Left lung (tissue), 10 donors: Measurements from ENCODE around the gene CALML3. TPM values are rescaled to one million over a fixed set of nuclear protein-coding genes. Genes with fewer than 3 reads are reported as not detected.

Experiments
- ATAC-seq: fragments of 200-7000 bp; cut with Tn5 transposase; one replicate; pipeline ENCODE4 v1.9.1; 2020; ENCODE audit warnings: moderate library complexity
- DNase-seq, 4 donors: peaks; one replicate each; pipeline ENCODE4 v3.0.0-alpha.2; 2013 to 2020
- H3K27ac ChIP-seq, 2 donors: fragments of 200-600 bp; sonication (generic) in 1 of 2; one replicate each; pipeline versions ENCODE4 v1.5.0 to v1.8.0; 2020 to 2021
- H3K27me3 ChIP-seq, 2 donors: fragments of 200-600 bp; sonication (generic) in 1 of 2; one replicate each; pipeline versions ENCODE4 v1.5.0 to v1.8.0; 2020 to 2021
- H3K36me3 ChIP-seq, 2 donors: fragments of 200-600 bp; sonication (generic) in 1 of 2; one replicate each; pipeline versions ENCODE4 v1.5.0 to v1.8.0; 2020 to 2021
- H3K4me1 ChIP-seq, 2 donors: fragments of 200-600 bp; one replicate each; pipeline ENCODE4 v1.8.0; 2021
- H3K4me3 ChIP-seq, 2 donors: fragments of 200-600 bp; sonication (generic) in 1 of 2; one replicate each; pipeline versions ENCODE4 v1.5.0 to v1.8.0; 2020 to 2021; ENCODE audit warnings: mild to moderate bottlenecking in 1 of 2
- H3K9me3 ChIP-seq, 2 donors: fragments of 200-600 bp; sonication (generic) in 1 of 2; one replicate each; pipeline versions ENCODE4 v1.5.0 to v1.8.0; 2020 to 2021
- intact Hi-C, 2 donors: fragments of 100-400 bp; cut with DNase I; formaldehyde crosslinking; loops; one replicate each; pipeline versions ENCODE4 v1.11.2 to v1.14.2; 2022
- polyA plus RNA-seq, 6 donors: library from polyadenylated mRNA; unstranded; fragments of 120-200 nt; gene quantifications; one replicate each; pipeline ENCODE4 v1.2.1, GENCODE V29; 2013; ENCODE audit not compliant: insufficient read length in 6 of 6
- total RNA-seq, 2 donors: library from RNA; stranded (reverse); fragmentation: NEBNext Ultra II Directional; extraction: Animal tissue kit (Norgen Biotek cat#: 25700); gene quantifications; one replicate each; pipeline ENCODE4 v1.2.1, GENCODE V29; 2021
- TF ChIP-seq, protein P1 (sequence below), 2 donors: fragments of 200-600 bp; sonication (generic) in 1 of 2; IDR thresholded peaks; one replicate each; pipeline versions ENCODE4 v1.5.0 to v1.8.0; 2021; ENCODE audit warnings: antibody characterized with exemption in 2 of 2
- donor health status: DM: no; HTN: yes; CAD: no.
- donor health status: DM: no; HTN: no; CAD: no.

Gene CALML3
- total and polyA plus RNA-seq, 8 donors = 0.28 to 0.87 (median 0.64) TPM; not detected in 2

DNA sequence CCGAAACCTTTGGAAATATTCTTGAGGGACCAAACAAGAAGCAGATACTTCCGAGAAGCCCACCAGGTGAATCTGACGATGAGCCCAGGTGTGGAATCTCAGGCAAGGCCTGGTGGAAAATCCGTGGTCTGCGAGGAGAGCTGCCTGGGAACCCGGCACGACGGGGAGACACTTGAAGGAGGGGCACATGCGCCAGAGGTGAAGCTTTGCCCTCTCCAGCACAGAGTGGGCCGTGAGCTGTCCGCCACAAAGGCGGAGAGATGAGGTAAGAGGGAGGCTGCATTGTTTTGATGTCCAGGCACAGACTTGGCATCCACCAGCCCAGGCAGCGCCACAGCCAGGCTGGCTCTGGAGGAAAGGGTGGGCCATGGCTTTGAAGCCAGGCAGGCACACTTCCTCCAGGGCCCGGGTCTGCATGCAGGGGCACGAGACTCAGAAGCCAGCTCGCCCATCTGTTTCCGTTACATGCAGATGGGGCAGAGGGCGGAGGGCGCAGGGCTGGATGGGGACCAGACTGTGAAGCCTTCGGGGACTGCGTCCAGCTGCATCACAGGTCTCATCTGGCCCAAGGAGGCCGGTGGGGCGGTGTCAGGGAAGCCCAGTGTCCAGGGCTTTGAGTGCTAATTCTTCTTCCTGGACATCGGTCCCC is 45.4 kb downstream of the CALML3 start:
- no peaks in the 10 kb centered on the region for H3K36me3 ChIP-seq
- H3K4me1 ChIP-seq = no peaks in the 10 kb centered on the region
- H3K27me3 ChIP-seq = no peaks in the 10 kb centered on the region
- no peak for ATAC-seq
- intact Hi-C loops = no loop called here
- no peak overlapping the region for H3K4me3 ChIP-seq
- TF ChIP-seq, protein P1, sequence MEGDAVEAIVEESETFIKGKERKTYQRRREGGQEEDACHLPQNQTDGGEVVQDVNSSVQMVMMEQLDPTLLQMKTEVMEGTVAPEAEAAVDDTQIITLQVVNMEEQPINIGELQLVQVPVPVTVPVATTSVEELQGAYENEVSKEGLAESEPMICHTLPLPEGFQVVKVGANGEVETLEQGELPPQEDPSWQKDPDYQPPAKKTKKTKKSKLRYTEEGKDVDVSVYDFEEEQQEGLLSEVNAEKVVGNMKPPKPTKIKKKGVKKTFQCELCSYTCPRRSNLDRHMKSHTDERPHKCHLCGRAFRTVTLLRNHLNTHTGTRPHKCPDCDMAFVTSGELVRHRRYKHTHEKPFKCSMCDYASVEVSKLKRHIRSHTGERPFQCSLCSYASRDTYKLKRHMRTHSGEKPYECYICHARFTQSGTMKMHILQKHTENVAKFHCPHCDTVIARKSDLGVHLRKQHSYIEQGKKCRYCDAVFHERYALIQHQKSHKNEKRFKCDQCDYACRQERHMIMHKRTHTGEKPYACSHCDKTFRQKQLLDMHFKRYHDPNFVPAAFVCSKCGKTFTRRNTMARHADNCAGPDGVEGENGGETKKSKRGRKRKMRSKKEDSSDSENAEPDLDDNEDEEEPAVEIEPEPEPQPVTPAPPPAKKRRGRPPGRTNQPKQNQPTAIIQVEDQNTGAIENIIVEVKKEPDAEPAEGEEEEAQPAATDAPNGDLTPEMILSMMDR (IDR thresholded peaks at IDR 0.05) = no peak
- no peak for DNase-seq
- no peaks in the 10 kb centered on the region for H3K9me3 ChIP-seq
- no peak overlapping the region for H3K27ac ChIP-seq

DNA sequence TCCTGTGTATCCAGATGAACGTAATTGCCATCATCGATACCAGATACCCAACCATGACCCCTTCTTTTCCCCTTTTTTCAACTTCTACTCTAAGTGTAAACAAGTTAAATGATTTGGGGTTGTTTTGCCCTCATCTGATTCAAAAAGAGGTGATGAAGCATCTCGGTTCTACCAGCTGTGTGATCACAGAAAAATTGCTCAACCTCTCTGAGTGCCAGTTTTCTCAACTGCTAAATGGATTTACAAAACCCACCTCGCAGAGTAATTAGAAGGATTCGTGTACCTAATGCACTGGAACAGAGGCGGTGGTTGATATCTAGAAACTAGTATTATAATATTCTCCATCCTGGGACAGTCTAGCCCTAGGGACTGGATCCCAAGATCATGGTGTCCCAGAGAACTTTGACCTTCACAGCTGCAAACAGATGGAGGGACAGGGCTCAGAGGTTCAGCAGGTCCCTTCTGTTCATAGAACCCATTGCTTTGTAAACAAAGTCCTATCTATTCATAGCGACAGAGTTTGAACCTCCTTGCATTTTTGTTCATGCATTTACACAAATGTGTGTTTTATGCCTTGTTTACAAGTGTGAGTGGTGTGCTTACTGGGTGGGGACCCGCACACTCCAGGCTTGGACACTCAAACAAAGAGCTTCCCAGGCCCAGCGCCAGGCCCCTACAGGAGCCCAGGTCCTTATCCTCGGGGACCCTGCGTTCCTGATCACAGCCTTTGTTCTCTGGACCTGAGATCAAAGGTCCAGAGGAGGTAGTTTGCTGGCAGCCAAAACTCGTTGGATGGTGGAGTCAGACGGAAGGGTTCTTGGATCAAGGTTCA is 46.4 kb downstream of the CALML3 start:
- no peaks in the 10 kb centered on the region for H3K9me3 ChIP-seq
- no peak for ATAC-seq
- intact Hi-C loops = no loop called here
- no peak for DNase-seq
- no peaks in the 10 kb centered on the region for H3K27me3 ChIP-seq
- no peak overlapping the region for H3K4me3 ChIP-seq
- H3K36me3 ChIP-seq = no peaks in the 10 kb centered on the region
- no peak overlapping the region for H3K27ac ChIP-seq
- H3K4me1 ChIP-seq = no peaks in the 10 kb centered on the region
- TF ChIP-seq, protein P1 (IDR thresholded peaks at IDR 0.05) = no peak

DNA sequence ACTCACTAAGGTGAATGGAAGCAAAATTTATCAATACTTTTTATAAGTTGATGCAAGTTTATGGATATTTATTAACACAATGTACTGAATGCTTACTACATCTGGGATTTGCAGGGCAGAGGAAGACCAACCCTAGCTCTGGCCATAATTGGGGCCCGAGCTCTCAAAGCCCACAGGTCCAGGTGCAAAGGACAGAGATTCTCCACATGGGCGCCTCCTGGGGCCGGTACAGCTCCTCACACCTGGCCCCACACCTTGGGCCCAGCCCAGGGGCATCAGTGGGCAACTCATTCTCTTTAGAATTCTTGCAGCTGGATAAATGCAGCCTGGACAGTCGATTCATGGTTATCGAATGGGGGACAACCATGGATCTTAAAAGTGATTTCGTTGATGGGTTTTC is 47.1 kb downstream of the CALML3 start:
- Histone ChIP-seq H3K4me3 (no peak overlapping the region), H3K9me3 (no peaks in the 10 kb centered on the region), H3K4me1 (no peaks in the 10 kb centered on the region), H3K27me3 (no peaks in the 10 kb centered on the region), H3K27ac (no peak overlapping the region), H3K36me3 (no peaks in the 10 kb centered on the region)
- DNase-seq (no peak), ATAC-seq (no peak)
- intact Hi-C loops = no loop called here
- TF ChIP-seq, protein P1 (IDR thresholded peaks at IDR 0.05) = no peak

DNA sequence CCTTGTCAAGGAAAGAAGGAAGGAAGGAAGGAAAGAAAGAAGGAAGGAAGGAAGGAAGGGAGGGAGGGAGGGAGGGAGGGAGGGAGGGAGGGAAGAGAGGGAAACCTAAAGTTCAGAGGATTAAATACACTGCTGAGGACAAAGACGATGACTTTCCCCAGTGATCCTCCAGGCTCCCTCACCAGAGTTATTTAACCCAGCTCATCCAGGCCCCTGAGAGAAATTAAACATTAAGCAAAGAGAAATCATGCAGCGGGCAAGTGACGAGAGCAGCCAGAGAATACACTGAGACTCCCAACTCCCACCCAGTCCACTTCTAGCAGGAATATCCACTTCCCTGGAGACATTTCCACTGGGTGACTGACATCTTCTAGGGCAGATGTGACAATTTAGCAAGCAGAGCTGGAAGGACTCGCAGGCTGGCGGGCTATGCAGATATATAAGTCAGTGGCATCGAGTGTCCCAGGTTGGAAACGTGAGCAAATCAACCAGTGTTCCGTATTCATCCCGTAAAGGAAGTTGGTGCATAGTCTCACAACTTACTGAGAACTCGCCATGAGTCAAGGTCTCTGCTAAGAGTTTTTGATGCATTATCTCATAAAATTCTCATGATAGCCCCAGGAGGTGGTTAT is 48.7 kb downstream of the CALML3 start:
- Histone ChIP-seq H3K4me3 (no peak overlapping the region), H3K27ac (no peak overlapping the region), H3K27me3 (no peaks in the 10 kb centered on the region), H3K36me3 (no peaks in the 10 kb centered on the region), H3K4me1 (no peaks in the 10 kb centered on the region), H3K9me3 (no peaks in the 10 kb centered on the region)
- TF ChIP-seq, protein P1 (IDR thresholded peaks at IDR 0.05) = no peak
- ATAC-seq (no peak), DNase-seq (no peak)
- intact Hi-C loops = no loop called here
